Adrenal gland (tissue), 12 donors: ENCODE results near the gene SEMA5A. TPM values are rescaled to one million over a fixed set of nuclear protein-coding genes. Genes with fewer than 3 reads are reported as not detected.

Experiments used
- DNase-seq, 7 donors: peaks; one replicate each; pipeline ENCODE4 v3.0.0-alpha.2; 2019 to 2020
- H3K27ac ChIP-seq, 5 donors: fragments of 200-600 bp; sonication (generic) in 4 of 5; 1 replicate in 3 of 5; 2 replicates in 2 of 5; pipeline versions ENCODE4 v1.5.1 to v1.8.0; 2016 to 2020; ENCODE audit warnings: mild to moderate bottlenecking in 1 of 5
- H3K27me3 ChIP-seq: fragments of 200-600 bp; 2 replicates; pipeline ENCODE4 v1.8.0; 2021
- H3K36me3 ChIP-seq, 2 donors: fragments of 200-600 bp; replicated peaks in 1 of 2; 1 replicate in 1 of 2; 2 replicates in 1 of 2; pipeline versions ENCODE4 v1.5.1 to v1.8.0; 2018 to 2022
- H3K4me1 ChIP-seq, 2 donors: fragments of 200-600 bp; replicated peaks in 1 of 2; 1 replicate in 1 of 2; 2 replicates in 1 of 2; pipeline versions ENCODE4 v1.5.1 to v1.8.0; 2018 to 2021
- H3K4me3 ChIP-seq, 4 donors: fragments of 200-600 bp; sonication (generic) in 3 of 4; one replicate each; pipeline ENCODE4 v1.5.1; 2016 to 2018
- H3K9me3 ChIP-seq, 3 donors: fragments of 200-600 bp; sonication (generic) in 1 of 3; replicated peaks in 1 of 3; 1 replicate in 2 of 3; 2 replicates in 1 of 3; pipeline versions ENCODE4 v1.5.1 to v1.8.0; 2016 to 2021
- CTCF ChIP-seq, 6 experiments: fragments of 450-650 bp in 4 of 6; fragments of 200-600 bp in 2 of 6; sonication (generic) in 1 of 6; IDR thresholded peaks; 1 replicate in 5 of 6; 2 replicates in 1 of 6; pipeline versions ENCODE4 v1.5.1 to v1.8.0; 2016 to 2021; ENCODE audit warnings: antibody characterized with exemption in 6 of 6, mild to moderate bottlenecking in 2 of 6, moderate library complexity in 1 of 6
- POLR2A ChIP-seq, 2 donors: fragments of 450-650 bp; IDR thresholded peaks; one replicate each; pipeline ENCODE4 v1.6.1; 2017; ENCODE audit warnings: antibody characterized with exemption in 2 of 2, mild to moderate bottlenecking in 2 of 2, moderate library complexity in 1 of 2
- WGBS, 4 donors: extraction: QIAGEN DNeasy Blood & Tissue Kit in 2 of 4; methylation state at CpG; one replicate each; pipeline versions ENCODE4 v1.1.5 to v1.1.7; 2013 to 2017; 5-methylcytosine and 5-hydroxymethylcytosine counted together
- intact Hi-C, 2 donors: fragments of 100-400 bp; cut with DNase I; formaldehyde crosslinking; loops; one replicate each; pipeline versions ENCODE4 v1.14.1 to v1.15.0; 2022 to 2023
- polyA plus RNA-seq, 3 donors: library from polyadenylated mRNA; stranded (reverse); fragments of 200-250 nt in 2 of 3; fragments of 350-450 nt in 1 of 3; fragmentation: Illumina TruSeq in 1 of 3; extraction: RNeasy Lipid Tissue Mini Kit (QIAGEN cat#74804) in 1 of 3; gene quantifications; one replicate each; pipeline ENCODE4 v1.2.3, GENCODE V29; 2013 to 2014
- total RNA-seq, 9 donors: library from RNA; depleted of rRNA in 4 of 9; stranded (reverse); fragments of >200 nt in 4 of 9; fragments of 120-200 nt in 1 of 9; fragmentation: NEBNext Ultra II Directional in 1 of 9; extraction: Animal tissue kit (Norgen Biotek cat#: 25700) in 1 of 9; gene quantifications; one replicate each; pipeline versions ENCODE4 v1.1.0 to v1.2.4, GENCODE V29; 2013 to 2023
- donor health status: healthy with polysubstance abuse.
- donor health status: Bipolar disorder and iron deficiency.
- donor health status: DM: yes; HTN: yes; CAD: no.
- donor health status: DM: no; HTN: no; CAD: no.
- donor health status: DM: no; HTN: no; CAD: no.
- donor health status: DM: yes; HTN: yes; CAD: no.

The SEMA5A gene
- total and polyA plus RNA-seq, 12 donors: 0.40 to 6.0 (median 2.6) TPM

GRCh38 chr5:9239626-9240025, 306.2 kb downstream of the SEMA5A start:
- Histone ChIP-seq H3K27me3 (no peaks in the 10 kb centered on the region), H3K36me3 (no peaks in the 10 kb centered on the region), H3K4me3 (no peak overlapping the region), H3K9me3 (no peaks in the 10 kb centered on the region), H3K4me1 (no peaks in the 10 kb centered on the region), H3K27ac (no peak overlapping the region)
- TF ChIP-seq CTCF (IDR thresholded peaks at IDR 0.05): no peak
- TF ChIP-seq POLR2A (IDR thresholded peaks at IDR 0.05): no peak
- WGBS, 4 donors: 65 to 92% (median 74%) methylated on average over 2 of the region's 2 CpGs
- no peak for DNase-seq
- intact Hi-C loops: no loop called here

GRCh38 chr5:9239071-9239470, 306.8 kb downstream of the SEMA5A start:
- Histone ChIP-seq H3K27me3 (no peaks in the 10 kb centered on the region), H3K4me3 (no peak overlapping the region), H3K27ac (no peak overlapping the region), H3K4me1 (no peaks in the 10 kb centered on the region), H3K9me3 (no peaks in the 10 kb centered on the region), H3K36me3 (no peaks in the 10 kb centered on the region)
- intact Hi-C loops: no loop called here
- TF ChIP-seq POLR2A (IDR thresholded peaks at IDR 0.05) (no peak), CTCF (IDR thresholded peaks at IDR 0.05) (no peak)
- no peak for DNase-seq

- no peak for TF ChIP-seq CTCF (IDR thresholded peaks at IDR 0.05)
- TF ChIP-seq POLR2A (IDR thresholded peaks at IDR 0.05): no peak
- Histone ChIP-seq H3K9me3 (no peaks in the 10 kb centered on the region), H3K4me1 (peaks cover 0 to 12% of the 10 kb centered on the region in 2 donors), H3K27ac (no peak overlapping the region), H3K36me3 (no peaks in the 10 kb centered on the region), H3K4me3 (no peak overlapping the region), H3K27me3 (no peaks in the 10 kb centered on the region)
- no peak for DNase-seq
- intact Hi-C loops: no loop called here
These were observed 312.2 kb downstream of the SEMA5A start for GRCh38 chr5:9233712-9234111.

- Histone ChIP-seq H3K36me3 (no peaks in the 10 kb centered on the region), H3K4me1 (peaks cover 0 to 12% of the 10 kb centered on the region in 2 donors), H3K9me3 (no peaks in the 10 kb centered on the region), H3K27ac (no peak overlapping the region), H3K4me3 (no peak overlapping the region), H3K27me3 (no peaks in the 10 kb centered on the region)
- intact Hi-C loops: no loop called here
- DNase-seq: no peak
- 53 to 70% (median 56%) methylated on average over 2 of the region's 2 CpGs for WGBS, 4 donors
- no peak for TF ChIP-seq CTCF (IDR thresholded peaks at IDR 0.05)
- no peak for TF ChIP-seq POLR2A (IDR thresholded peaks at IDR 0.05)
These were observed 312.8 kb downstream of the SEMA5A start for GRCh38 chr5:9233035-9233434.
